Measurements from ENCODE around the gene CARD9.

DNA sequence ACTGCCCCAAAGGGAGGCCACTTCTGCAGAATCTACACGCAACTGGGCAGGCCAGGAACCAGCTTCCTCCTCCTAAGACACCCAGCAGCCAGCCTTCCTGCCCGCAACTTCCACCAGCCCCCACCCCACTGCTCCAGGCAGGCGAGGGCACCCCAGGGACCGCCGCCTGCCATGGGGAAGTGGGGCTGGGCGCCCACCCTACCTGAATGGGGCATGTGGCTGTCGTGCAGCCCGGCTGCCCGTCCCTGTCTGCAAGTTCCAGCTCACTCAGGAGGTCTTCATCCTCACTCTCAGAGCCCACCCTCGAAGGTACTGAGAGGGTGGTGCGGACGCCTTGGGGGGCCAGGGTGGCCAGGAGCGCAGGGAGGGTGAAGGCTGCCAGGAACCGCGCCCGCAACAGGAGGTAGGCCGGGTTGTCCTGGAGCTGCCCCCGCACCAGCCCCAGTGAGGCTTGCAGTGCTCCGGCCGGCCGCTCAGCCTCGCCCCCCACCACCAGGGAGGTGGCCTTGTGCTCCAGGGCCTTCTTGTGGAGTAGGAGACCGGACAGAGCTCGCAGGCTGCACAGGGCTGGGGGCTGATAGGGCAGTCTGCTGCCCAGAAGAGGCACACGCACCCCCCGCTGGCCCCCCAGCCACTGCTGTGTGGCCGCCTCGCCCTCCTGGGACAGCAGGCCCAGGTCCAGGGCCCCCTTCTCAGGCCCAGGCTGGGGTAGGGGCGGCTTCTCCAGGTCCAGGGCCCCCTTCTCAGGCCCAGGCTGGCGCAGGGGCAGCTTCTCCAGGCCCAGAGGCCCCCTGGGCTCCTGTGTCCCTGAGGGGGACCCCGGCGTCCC, 4.1 kb upstream of the CARD9 start:
- TF ChIP-seq, protein P1, sequence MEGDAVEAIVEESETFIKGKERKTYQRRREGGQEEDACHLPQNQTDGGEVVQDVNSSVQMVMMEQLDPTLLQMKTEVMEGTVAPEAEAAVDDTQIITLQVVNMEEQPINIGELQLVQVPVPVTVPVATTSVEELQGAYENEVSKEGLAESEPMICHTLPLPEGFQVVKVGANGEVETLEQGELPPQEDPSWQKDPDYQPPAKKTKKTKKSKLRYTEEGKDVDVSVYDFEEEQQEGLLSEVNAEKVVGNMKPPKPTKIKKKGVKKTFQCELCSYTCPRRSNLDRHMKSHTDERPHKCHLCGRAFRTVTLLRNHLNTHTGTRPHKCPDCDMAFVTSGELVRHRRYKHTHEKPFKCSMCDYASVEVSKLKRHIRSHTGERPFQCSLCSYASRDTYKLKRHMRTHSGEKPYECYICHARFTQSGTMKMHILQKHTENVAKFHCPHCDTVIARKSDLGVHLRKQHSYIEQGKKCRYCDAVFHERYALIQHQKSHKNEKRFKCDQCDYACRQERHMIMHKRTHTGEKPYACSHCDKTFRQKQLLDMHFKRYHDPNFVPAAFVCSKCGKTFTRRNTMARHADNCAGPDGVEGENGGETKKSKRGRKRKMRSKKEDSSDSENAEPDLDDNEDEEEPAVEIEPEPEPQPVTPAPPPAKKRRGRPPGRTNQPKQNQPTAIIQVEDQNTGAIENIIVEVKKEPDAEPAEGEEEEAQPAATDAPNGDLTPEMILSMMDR (conservative IDR thresholded peaks at IDR 0.05), result no peak
- TF ChIP-seq EZH2 (IDR thresholded peaks at IDR 0.05; ENCODE audit: low read depth), result no peak

Measured in PC-9 (cell line).